Lung (tissue), 13 donors: ENCODE results near the gene WDR45. TPM values are rescaled to one million over a fixed set of nuclear protein-coding genes. Genes with fewer than 3 reads are reported as not detected.

Source experiments
- ATAC-seq: fragments of 200-7000 bp; cut with Tn5 transposase; one replicate; pipeline ENCODE4 v1.9.1; 2020; ENCODE audit warnings: moderate number of reproducible peaks; ENCODE audit not compliant: insufficient read depth, low FRiP score
- DNase-seq, 3 donors: peaks; one replicate each; pipeline ENCODE4 v3.0.0-alpha.2; 2013 to 2017
- H3K27ac ChIP-seq, 2 donors: one replicate each; pipeline ENCODE4 v1.5.1; 2013; ENCODE audit warnings: mild to moderate bottlenecking in 2 of 2, moderate library complexity in 2 of 2, control low read depth in 1 of 2, inconsistent platforms in 1 of 2, low read depth in 1 of 2, low read length in 1 of 2
- H3K27me3 ChIP-seq, 3 donors: one replicate each; pipeline ENCODE4 v1.5.1; 2013; ENCODE audit warnings: low read length in 2 of 3; ENCODE audit not compliant: control insufficient read depth in 3 of 3, insufficient read depth in 3 of 3
- H3K36me3 ChIP-seq, 4 donors: one replicate each; pipeline ENCODE4 v1.5.1; 2013; ENCODE audit warnings: low read length in 4 of 4, mild to moderate bottlenecking in 1 of 4, moderate library complexity in 1 of 4; ENCODE audit not compliant: control insufficient read depth in 4 of 4, insufficient read depth in 4 of 4
- H3K4me1 ChIP-seq, 5 donors: one replicate each; pipeline ENCODE4 v1.5.1; 2013; ENCODE audit warnings: low read length in 5 of 5, mild to moderate bottlenecking in 2 of 5, moderate library complexity in 1 of 5; ENCODE audit not compliant: control insufficient read depth in 5 of 5, insufficient read depth in 5 of 5
- H3K4me3 ChIP-seq: one replicate; pipeline ENCODE4 v1.5.1; 2013; ENCODE audit warnings: mild to moderate bottlenecking, control low read depth, moderate library complexity
- H3K9ac ChIP-seq, 2 donors: one replicate each; pipeline ENCODE4 v1.5.1; 2013; ENCODE audit warnings: low read length in 2 of 2, control low read depth in 1 of 2; ENCODE audit not compliant: insufficient read depth in 1 of 2
- H3K9me3 ChIP-seq, 4 donors: one replicate each; pipeline ENCODE4 v1.5.1; 2013; ENCODE audit warnings: low read length in 3 of 4, mild to moderate bottlenecking in 1 of 4, moderate library complexity in 1 of 4; ENCODE audit not compliant: control insufficient read depth in 4 of 4, insufficient read depth in 3 of 4
- WGBS, 2 donors: extraction: QIAGEN DNeasy Blood & Tissue Kit; methylation state at CpG; one replicate each; pipeline ENCODE4 v1.1.7; 2013; 5-methylcytosine and 5-hydroxymethylcytosine counted together
- polyA plus RNA-seq, 2 donors: library from polyadenylated mRNA; stranded (reverse); fragments of 200-250 nt; gene quantifications; one replicate each; pipeline ENCODE4 v1.2.1, GENCODE V29; 2013
- small RNA-seq: library from RNA; depleted of rRNA; stranded (forward); fragments of <200 nt; gene quantifications from one replicate; pipeline ENCODE3, GENCODE V24; 2014; ENCODE audit warnings: low replicate concordance
- total RNA-seq, 2 donors: library from RNA; depleted of rRNA in 1 of 2; stranded (reverse); fragments of >200 nt in 1 of 2; gene quantifications; one replicate each; pipeline ENCODE4 v1.2.1, GENCODE V29; 2014 to 2021
- TF ChIP-seq, protein P1 (sequence below): IDR thresholded peaks from 2 replicates; pipeline ENCODE4 v1.5.1; 2012; ENCODE audit warnings: mild to moderate bottlenecking; ENCODE audit errors: control extremely low read depth, extremely low read depth
- donor health status: control.
- donor health status: control.
- donor health status: Bipolar disorder and iron deficiency.
- donor health status: healthy.
- donor health status: DM: yes; HTN: yes; CAD: no.

The WDR45 gene
- total and polyA plus RNA-seq, 4 donors = 48.1 to 71.4 (median 64.3) TPM

DNA sequence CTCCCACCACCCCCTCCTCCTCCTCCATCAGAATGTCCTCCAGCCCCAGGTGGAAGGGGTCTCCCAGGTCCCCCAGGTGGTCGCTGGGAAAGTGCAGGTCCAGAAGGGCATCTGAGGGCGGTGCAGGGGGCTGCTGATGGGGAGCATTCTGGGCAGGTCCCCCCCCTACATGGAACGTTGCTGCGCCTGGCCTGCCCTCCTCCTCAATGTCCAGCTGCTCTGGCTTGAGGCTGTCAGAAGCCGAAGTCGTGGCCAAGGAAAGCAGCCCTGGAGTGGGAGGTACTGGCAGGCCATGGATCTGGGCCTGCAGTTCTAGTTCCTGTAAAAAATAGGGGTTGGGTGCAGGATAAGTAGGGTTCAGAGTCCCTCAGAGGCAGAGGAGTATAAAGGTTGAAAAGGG, 49.4 kb downstream of the WDR45 start:
- Histone ChIP-seq H3K36me3 (peaks cover 6 to 31% (median 17%) of the 10 kb centered on the region in 4 donors), H3K9ac (no peak overlapping the region), H3K4me3 (no peak overlapping the region), H3K27me3 (no peaks in the 10 kb centered on the region), H3K27ac (no peak overlapping the region), H3K4me1 (no peaks in the 10 kb centered on the region), H3K9me3 (peaks cover 0 to 3% (median 0%) of the 10 kb centered on the region in 4 donors)
- ATAC-seq = no peak
- TF ChIP-seq, protein P1, sequence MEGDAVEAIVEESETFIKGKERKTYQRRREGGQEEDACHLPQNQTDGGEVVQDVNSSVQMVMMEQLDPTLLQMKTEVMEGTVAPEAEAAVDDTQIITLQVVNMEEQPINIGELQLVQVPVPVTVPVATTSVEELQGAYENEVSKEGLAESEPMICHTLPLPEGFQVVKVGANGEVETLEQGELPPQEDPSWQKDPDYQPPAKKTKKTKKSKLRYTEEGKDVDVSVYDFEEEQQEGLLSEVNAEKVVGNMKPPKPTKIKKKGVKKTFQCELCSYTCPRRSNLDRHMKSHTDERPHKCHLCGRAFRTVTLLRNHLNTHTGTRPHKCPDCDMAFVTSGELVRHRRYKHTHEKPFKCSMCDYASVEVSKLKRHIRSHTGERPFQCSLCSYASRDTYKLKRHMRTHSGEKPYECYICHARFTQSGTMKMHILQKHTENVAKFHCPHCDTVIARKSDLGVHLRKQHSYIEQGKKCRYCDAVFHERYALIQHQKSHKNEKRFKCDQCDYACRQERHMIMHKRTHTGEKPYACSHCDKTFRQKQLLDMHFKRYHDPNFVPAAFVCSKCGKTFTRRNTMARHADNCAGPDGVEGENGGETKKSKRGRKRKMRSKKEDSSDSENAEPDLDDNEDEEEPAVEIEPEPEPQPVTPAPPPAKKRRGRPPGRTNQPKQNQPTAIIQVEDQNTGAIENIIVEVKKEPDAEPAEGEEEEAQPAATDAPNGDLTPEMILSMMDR = no peak
- 76 to 88% methylated on average over 6 of the region's 6 CpGs for WGBS, 2 donors
- DNase-seq = no peak

DNA sequence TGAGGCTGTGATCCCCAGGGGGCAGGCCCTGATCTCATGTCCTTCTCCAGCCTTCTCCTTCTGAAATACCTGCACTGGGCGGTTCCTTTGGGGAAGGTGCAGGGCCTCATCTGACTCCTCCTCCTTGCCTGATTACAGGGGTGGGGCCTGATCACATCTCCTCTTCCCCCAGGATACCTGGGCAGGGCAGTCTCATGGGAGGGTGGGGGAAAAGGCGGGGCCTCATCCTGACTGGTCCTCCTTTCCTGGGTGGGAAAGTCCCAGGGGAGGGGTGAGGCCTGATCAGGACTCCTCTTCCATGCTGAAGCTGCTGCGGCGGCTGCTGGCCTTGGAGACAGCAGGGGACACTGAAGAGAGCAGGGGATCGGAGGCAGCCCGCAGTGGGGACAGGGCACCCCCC, 49.8 kb downstream of the WDR45 start:
- no peaks in the 10 kb centered on the region for H3K4me1 ChIP-seq
- no peak for DNase-seq
- no peak overlapping the region for H3K27ac ChIP-seq
- peaks cover 6 to 31% (median 17%) of the 10 kb centered on the region in 4 donors for H3K36me3 ChIP-seq
- no peak overlapping the region for H3K4me3 ChIP-seq
- WGBS, 2 donors = 90 to 100% methylated on average over 1 to 6 of the region's 6 CpGs
- H3K9me3 ChIP-seq = peaks cover 0 to 3% (median 0%) of the 10 kb centered on the region in 4 donors
- no peaks in the 10 kb centered on the region for H3K27me3 ChIP-seq
- no peak for ATAC-seq
- TF ChIP-seq, protein P1 = no peak
- H3K9ac ChIP-seq = no peak overlapping the region

Small RNA genes lying within 50 kb of the gene (small RNA-seq; reads per million reads assigned to genes)
- gene RNU4-52P = not detected

Other genes with a start within 250 kb of the WDR45 start
- gene PCSK1N, start 244.3 kb downstream of the WDR45 start, total RNA-seq = 10 to 100 TPM in 1 of 2 donors, 1 to 10 TPM in 1; 3.4 to 10.7 TPM
- gene PCSK1N, start 244.3 kb downstream of the WDR45 start, polyA plus RNA-seq = 1 to 10 TPM; 1.3 to 1.6 TPM
- gene TIMM17B, start 182.1 kb downstream of the WDR45 start, total RNA-seq = 10 to 100 TPM; 21.0 to 51.5 TPM
- 10 to 100 TPM; 67.4 to 73.4 TPM for gene TIMM17B, start 182.1 kb downstream of the WDR45 start, polyA plus RNA-seq
- 10 to 100 TPM; 33.2 to 79.7 TPM for gene PQBP1, start 182.0 kb downstream of the WDR45 start, total RNA-seq
- gene PQBP1, start 182.0 kb downstream of the WDR45 start, polyA plus RNA-seq = 100 to 1,000 TPM in 1 of 2 donors, 10 to 100 TPM in 1; 68.2 to 146 TPM
- gene SLC35A2, start 168.2 kb downstream of the WDR45 start, total RNA-seq = 10 to 100 TPM; 23.4 to 40.7 TPM
- gene SLC35A2, start 168.2 kb downstream of the WDR45 start, polyA plus RNA-seq = 10 to 100 TPM; 16.7 to 41.2 TPM
- gene PIM2, start 160.9 kb downstream of the WDR45 start, total RNA-seq = 10 to 100 TPM; 21.7 to 36.5 TPM
- gene PIM2, start 160.9 kb downstream of the WDR45 start, polyA plus RNA-seq = 10 to 100 TPM; 14.8 to 27.4 TPM
- gene OTUD5, start 122.3 kb downstream of the WDR45 start, total RNA-seq = 10 to 100 TPM; 33.3 to 48.2 TPM
- 10 to 100 TPM; 32.4 to 38.1 TPM for gene OTUD5, start 122.3 kb downstream of the WDR45 start, polyA plus RNA-seq
- 1 to 10 TPM; 1.4 to 1.7 TPM for gene KCND1, start 108.0 kb downstream of the WDR45 start, total RNA-seq
- 1 to 10 TPM in 1 of 2 donors, under 1 TPM in 1; 0.65 to 1.3 TPM for gene KCND1, start 108.0 kb downstream of the WDR45 start, polyA plus RNA-seq
- gene GRIPAP1, start 77.6 kb downstream of the WDR45 start, total RNA-seq = 10 to 100 TPM; 29.2 to 48.9 TPM
- gene GRIPAP1, start 77.6 kb downstream of the WDR45 start, polyA plus RNA-seq = 10 to 100 TPM; 30.3 to 38.1 TPM
- gene TFE3, start 36.5 kb downstream of the WDR45 start, total RNA-seq = 10 to 100 TPM; 28.4 to 51.5 TPM
- 10 to 100 TPM; 34.0 to 63.7 TPM for gene TFE3, start 36.5 kb downstream of the WDR45 start, polyA plus RNA-seq
- gene CCDC120, start 20.9 kb downstream of the WDR45 start, total RNA-seq = 10 to 100 TPM in 1 of 2 donors, 1 to 10 TPM in 1; 5.3 to 11.3 TPM
- gene CCDC120, start 20.9 kb downstream of the WDR45 start, polyA plus RNA-seq = 1 to 10 TPM; 3.8 to 5.1 TPM
- 10 to 100 TPM in 1 of 2 donors, 1 to 10 TPM in 1; 5.6 to 40.8 TPM for gene PRAF2, start 5.9 kb downstream of the WDR45 start, total RNA-seq
- gene PRAF2, start 5.9 kb downstream of the WDR45 start, polyA plus RNA-seq = 10 to 100 TPM; 36.6 to 37.2 TPM
- gene GPKOW, start 43.8 kb upstream of the WDR45 start, total RNA-seq = 10 to 100 TPM; 18.1 to 23.1 TPM
- 10 to 100 TPM in 1 of 2 donors, 1 to 10 TPM in 1; 9.1 to 20.6 TPM for gene GPKOW, start 43.8 kb upstream of the WDR45 start, polyA plus RNA-seq
- gene MAGIX, start 82.9 kb upstream of the WDR45 start, total RNA-seq = 10 to 100 TPM in 1 of 2 donors, 1 to 10 TPM in 1; 7.3 to 15.2 TPM
- gene MAGIX, start 82.9 kb upstream of the WDR45 start, polyA plus RNA-seq = 10 to 100 TPM in 1 of 2 donors, 1 to 10 TPM in 1; 9.8 to 19.0 TPM
- 100 to 1,000 TPM in 1 of 2 donors, 1 to 10 TPM in 1; 8.9 to 181 TPM for gene PLP2, start 92.0 kb upstream of the WDR45 start, total RNA-seq
- gene PLP2, start 92.0 kb upstream of the WDR45 start, polyA plus RNA-seq = 100 to 1,000 TPM; 138 to 222 TPM
- gene PRICKLE3, start 106.5 kb upstream of the WDR45 start, total RNA-seq = 10 to 100 TPM; 10.0 to 16.3 TPM
- 10 to 100 TPM in 1 of 2 donors, 1 to 10 TPM in 1; 7.6 to 12.7 TPM for gene PRICKLE3, start 106.5 kb upstream of the WDR45 start, polyA plus RNA-seq
- 1 to 10 TPM; 3.2 to 5.6 TPM for gene SYP, start 120.3 kb upstream of the WDR45 start, total RNA-seq
- gene SYP, start 120.3 kb upstream of the WDR45 start, polyA plus RNA-seq = 1 to 10 TPM; 4.6 to 5.1 TPM
- gene CACNA1F, start 153.5 kb upstream of the WDR45 start, total RNA-seq = under 1 TPM; 0.43 to 0.55 TPM
- under 1 TPM; 0.10 to 0.41 TPM for gene CACNA1F, start 153.5 kb upstream of the WDR45 start, polyA plus RNA-seq
- 10 to 100 TPM; 14.7 to 22.2 TPM for gene CCDC22, start 155.6 kb upstream of the WDR45 start, total RNA-seq
- 10 to 100 TPM in 1 of 2 donors, 1 to 10 TPM in 1; 7.8 to 16.9 TPM for gene CCDC22, start 155.6 kb upstream of the WDR45 start, polyA plus RNA-seq
- 1 to 10 TPM in 1 of 2 donors, under 1 TPM in 1; 0.40 to 1.4 TPM for gene FOXP3, start 184.8 kb upstream of the WDR45 start, total RNA-seq
- under 1 TPM; 0.12 to 0.56 TPM for gene FOXP3, start 184.8 kb upstream of the WDR45 start, polyA plus RNA-seq
- 1 to 10 TPM; 5.8 to 7.6 TPM for gene PPP1R3F, start 189.9 kb upstream of the WDR45 start, total RNA-seq
- 1 to 10 TPM; 2.0 to 3.0 TPM for gene PPP1R3F, start 189.9 kb upstream of the WDR45 start, polyA plus RNA-seq
- gene GAGE10, start 223.8 kb upstream of the WDR45 start, total RNA-seq = not detected
- not detected for gene GAGE10, start 223.8 kb upstream of the WDR45 start, polyA plus RNA-seq
- gene GAGE12J, start 242.2 kb upstream of the WDR45 start, total RNA-seq = not detected
- not detected for gene GAGE12J, start 242.2 kb upstream of the WDR45 start, polyA plus RNA-seq